ENCODE results near the gene MBTPS1. TPM values are rescaled to one million over a fixed set of nuclear protein-coding genes. Genes with fewer than 3 reads are reported as not detected.

Gene MBTPS1
- total and polyA plus RNA-seq, 10 of the 15 experiments (the other 5 are each of a cell fraction or from before 2014, with no cell fraction given) = 1.3 to 43.9 (median 35.2) TPM

GRCh38 chr16:84004442-84004841 lies 112.3 kb downstream of the MBTPS1 start:
- Histone ChIP-seq H2AFZ (ENCODE audit: control insufficient read depth, low read depth, low read length) (no peak overlapping the region), H3K4me2 (ENCODE audit: control insufficient read depth, insufficient read depth) (no peak overlapping the region), H3K36me3 (ENCODE audit: control insufficient read depth in 2 of 2, insufficient read depth in 2 of 2, low read length in 1 of 2) (no peaks in the 10 kb centered on the region), H3K27ac (ENCODE audit: control insufficient read depth, insufficient read depth) (no peak overlapping the region), H3K27me3 (replicated peaks in 1 of 2; ENCODE audit: control insufficient read depth in 2 of 2, insufficient read depth in 2 of 2, low read length in 1 of 2) (no peaks in the 10 kb centered on the region; a peak in 3 of 4 replicates), H3K4me1 (ENCODE audit: control insufficient read depth, insufficient read depth, low read length) (no peaks in the 10 kb centered on the region), H3K9me3 (replicated peaks; ENCODE audit: control insufficient read depth, insufficient read depth, low read length) (no peaks in the 10 kb centered on the region), H3K9ac (ENCODE audit: control insufficient read depth, insufficient read depth, low read length) (no peak overlapping the region), H3K4me3 (no peak overlapping the region), H3K79me2 (ENCODE audit: control insufficient read depth, insufficient read depth, low read length) (no peaks in the 10 kb centered on the region), H4K20me1 (ENCODE audit: control insufficient read depth, insufficient read depth) (no peaks in the 10 kb centered on the region)
- no TSS peak for BruUV-seq (replicated peaks)
- no peak for DNase-seq (ENCODE audit: low read depth, low spot score)
- WGBS (ENCODE audit: insufficient coverage, insufficient replicate concordance, low lambda C conversion rate, missing lambda C conversion rate) = 32% methylated on average over 7 of the region's 7 CpGs
- no peak for ATAC-seq
- in situ Hi-C loops (cut with MboI) (no loop called here), intact Hi-C loops (cut with micrococcal nuclease; ENCODE audit: unreplicated experiment) (no loop called here)
- CTCF ChIA-PET = no interaction called here
- RAD21 ChIA-PET (ENCODE audit: unreplicated experiment) = no interaction called here
- SMC1A ChIA-PET (ENCODE audit: uncharacterized antibody, unreplicated experiment) = no interaction called here
- no peak for FAIRE-seq
- POLR2A ChIA-PET = no interaction called here
- no peak for TF ChIP-seq STAT1 (conservative IDR thresholded peaks at IDR 0.05)
- no peak for TF ChIP-seq E4F1 (IDR thresholded peaks at IDR 0.05; ENCODE audit: borderline replicate concordance, partially characterized antibody)
- TF ChIP-seq FOXM1 (IDR thresholded peaks at IDR 0.05; ENCODE audit: low read depth, low read length) = no peak
- TF ChIP-seq ZZZ3 (IDR thresholded peaks at IDR 0.05; ENCODE audit: control insufficient read depth, insufficient read length, low read depth) = no peak
- TF ChIP-seq MEF2A (IDR thresholded peaks at IDR 0.05; ENCODE audit: insufficient read depth, low read depth, low read length) = no peak
- TF ChIP-seq GATAD2B (conservative IDR thresholded peaks at IDR 0.05; ENCODE audit: low read depth) = no peak
- no peak for TF ChIP-seq CHD2 (IDR thresholded peaks at IDR 0.05; ENCODE audit: borderline replicate concordance, low read depth, low read length)
- TF ChIP-seq SMAD5 (IDR thresholded peaks at IDR 0.05; ENCODE audit: low read depth) = no peak
- no peak for TF ChIP-seq PAX5 (IDR thresholded peaks at IDR 0.05; ENCODE audit: borderline replicate concordance, low read depth, low read length)
- TF ChIP-seq ATF7 (IDR thresholded peaks at IDR 0.05; ENCODE audit: low read depth) = no peak

Small RNA genes lying within 50 kb of the gene (small RNA-seq; reads per million reads assigned to genes)
- gene RNA5SP432 = 0.12 reads per million

Other genes with a start within 250 kb of the MBTPS1 start
Only the 7 nearest of the 10 such genes appear.
- not detected in 2 replicates for gene NECAB2, start 148.7 kb downstream of the MBTPS1 start, total RNA-seq (2014; rRNA removed)
- not detected in 2 replicates for gene NECAB2, start 148.7 kb downstream of the MBTPS1 start, total RNA-seq (2014; rRNA removed; fragmentation: Illumina TruSeq; extraction: Trizol)
- not detected in 2 replicates for gene NECAB2, start 148.7 kb downstream of the MBTPS1 start, total RNA-seq (2021)
- not detected in 2 replicates for gene NECAB2, start 148.7 kb downstream of the MBTPS1 start, polyA plus RNA-seq (2011; rRNA removed)
- gene NECAB2, start 148.7 kb downstream of the MBTPS1 start, polyA plus RNA-seq (2014; fragmentation: Illumina TruSeq; extraction: Trizol) = not detected in 2 replicates
- not detected for gene NECAB2, start 148.7 kb downstream of the MBTPS1 start, polyA plus RNA-seq (2014; fragmentation: Nextera tagmentation; extraction: Ambion mirVana)
- gene NECAB2, start 148.7 kb downstream of the MBTPS1 start, polyA plus RNA-seq (2014; rRNA removed) = not detected in 2 replicates
- gene NECAB2, start 148.7 kb downstream of the MBTPS1 start, polyA plus RNA-seq (2016; fragmentation: Nextera tagmentation; extraction: Ambion mirVana) = not detected
- not detected in 2 replicates for gene SLC38A8, start 74.1 kb downstream of the MBTPS1 start, total RNA-seq (2014; rRNA removed)
- gene SLC38A8, start 74.1 kb downstream of the MBTPS1 start, total RNA-seq (2014; rRNA removed; fragmentation: Illumina TruSeq; extraction: Trizol) = not detected in 2 replicates
- gene SLC38A8, start 74.1 kb downstream of the MBTPS1 start, total RNA-seq (2021) = not detected in 2 replicates
- gene SLC38A8, start 74.1 kb downstream of the MBTPS1 start, polyA plus RNA-seq (2011; rRNA removed) = not detected in 2 replicates
- gene SLC38A8, start 74.1 kb downstream of the MBTPS1 start, polyA plus RNA-seq (2014; fragmentation: Illumina TruSeq; extraction: Trizol) = not detected in 2 replicates
- gene SLC38A8, start 74.1 kb downstream of the MBTPS1 start, polyA plus RNA-seq (2014; fragmentation: Nextera tagmentation; extraction: Ambion mirVana) = not detected
- gene SLC38A8, start 74.1 kb downstream of the MBTPS1 start, polyA plus RNA-seq (2014; rRNA removed) = not detected in 2 replicates
- not detected for gene SLC38A8, start 74.1 kb downstream of the MBTPS1 start, polyA plus RNA-seq (2016; fragmentation: Nextera tagmentation; extraction: Ambion mirVana)
- 5.5 and 7.8 TPM in 2 replicates for gene HSDL1, start 28.2 kb upstream of the MBTPS1 start, total RNA-seq (2014; rRNA removed)
- gene HSDL1, start 28.2 kb upstream of the MBTPS1 start, total RNA-seq (2014; rRNA removed; fragmentation: Illumina TruSeq; extraction: Trizol) = 5.5 and 5.6 TPM in 2 replicates
- gene HSDL1, start 28.2 kb upstream of the MBTPS1 start, total RNA-seq (2021) = 5.5 and 6.8 TPM in 2 replicates
- 13.4 and 17.4 TPM in 2 replicates for gene HSDL1, start 28.2 kb upstream of the MBTPS1 start, polyA plus RNA-seq (2011; rRNA removed)
- gene HSDL1, start 28.2 kb upstream of the MBTPS1 start, polyA plus RNA-seq (2014; fragmentation: Illumina TruSeq; extraction: Trizol) = 7.0 and 10.6 TPM in 2 replicates
- 1 to 10 TPM; 2.0 to 3.6 TPM for gene HSDL1, start 28.2 kb upstream of the MBTPS1 start, polyA plus RNA-seq (2014; fragmentation: Nextera tagmentation; extraction: Ambion mirVana)
- 5.6 and 7.5 TPM in 2 replicates for gene HSDL1, start 28.2 kb upstream of the MBTPS1 start, polyA plus RNA-seq (2014; rRNA removed)
- 1 to 10 TPM; 4.4 to 5.7 TPM for gene HSDL1, start 28.2 kb upstream of the MBTPS1 start, polyA plus RNA-seq (2016; fragmentation: Nextera tagmentation; extraction: Ambion mirVana)
- gene DNAAF1, start 28.4 kb upstream of the MBTPS1 start, total RNA-seq (2014; rRNA removed) = not detected in 2 replicates
- gene DNAAF1, start 28.4 kb upstream of the MBTPS1 start, total RNA-seq (2014; rRNA removed; fragmentation: Illumina TruSeq; extraction: Trizol) = not detected in 2 replicates
- gene DNAAF1, start 28.4 kb upstream of the MBTPS1 start, total RNA-seq (2021) = not detected in 2 replicates
- gene DNAAF1, start 28.4 kb upstream of the MBTPS1 start, polyA plus RNA-seq (2011; rRNA removed) = not detected in 2 replicates
- 0.04 TPM in 1 of 2 replicates, not detected in the other for gene DNAAF1, start 28.4 kb upstream of the MBTPS1 start, polyA plus RNA-seq (2014; fragmentation: Illumina TruSeq; extraction: Trizol)
- under 1 TPM; 0.02 to 0.11 TPM for gene DNAAF1, start 28.4 kb upstream of the MBTPS1 start, polyA plus RNA-seq (2014; fragmentation: Nextera tagmentation; extraction: Ambion mirVana)
- not detected in 2 replicates for gene DNAAF1, start 28.4 kb upstream of the MBTPS1 start, polyA plus RNA-seq (2014; rRNA removed)
- gene DNAAF1, start 28.4 kb upstream of the MBTPS1 start, polyA plus RNA-seq (2016; fragmentation: Nextera tagmentation; extraction: Ambion mirVana) = under 1 TPM in 1 of 2 experiments, not detected in 1; 0.76 TPM
- gene TAF1C, start 70.1 kb upstream of the MBTPS1 start, total RNA-seq (2014; rRNA removed) = 16.5 and 19.7 TPM in 2 replicates
- 7.2 and 8.9 TPM in 2 replicates for gene TAF1C, start 70.1 kb upstream of the MBTPS1 start, total RNA-seq (2014; rRNA removed; fragmentation: Illumina TruSeq; extraction: Trizol)
- gene TAF1C, start 70.1 kb upstream of the MBTPS1 start, total RNA-seq (2021) = 32.6 and 33.0 TPM in 2 replicates
- gene TAF1C, start 70.1 kb upstream of the MBTPS1 start, polyA plus RNA-seq (2011; rRNA removed) = 5.5 and 8.0 TPM in 2 replicates
- 3.8 and 11.2 TPM in 2 replicates for gene TAF1C, start 70.1 kb upstream of the MBTPS1 start, polyA plus RNA-seq (2014; fragmentation: Illumina TruSeq; extraction: Trizol)
- 1 to 10 TPM in 1 of 2 experiments, under 1 TPM in 1; 0.98 to 2.0 TPM for gene TAF1C, start 70.1 kb upstream of the MBTPS1 start, polyA plus RNA-seq (2014; fragmentation: Nextera tagmentation; extraction: Ambion mirVana)
- 35.1 and 40.1 TPM in 2 replicates for gene TAF1C, start 70.1 kb upstream of the MBTPS1 start, polyA plus RNA-seq (2014; rRNA removed)
- 10 to 100 TPM; 21.7 to 24.9 TPM for gene TAF1C, start 70.1 kb upstream of the MBTPS1 start, polyA plus RNA-seq (2016; fragmentation: Nextera tagmentation; extraction: Ambion mirVana)
- 0.16 TPM in 1 of 2 replicates, not detected in the other for gene ADAD2, start 74.2 kb upstream of the MBTPS1 start, total RNA-seq (2014; rRNA removed)
- not detected in 2 replicates for gene ADAD2, start 74.2 kb upstream of the MBTPS1 start, total RNA-seq (2014; rRNA removed; fragmentation: Illumina TruSeq; extraction: Trizol)
- 0.44 TPM in 1 of 2 replicates, not detected in the other for gene ADAD2, start 74.2 kb upstream of the MBTPS1 start, total RNA-seq (2021)
- not detected in 2 replicates for gene ADAD2, start 74.2 kb upstream of the MBTPS1 start, polyA plus RNA-seq (2011; rRNA removed)
- not detected in 2 replicates for gene ADAD2, start 74.2 kb upstream of the MBTPS1 start, polyA plus RNA-seq (2014; fragmentation: Illumina TruSeq; extraction: Trizol)
- gene ADAD2, start 74.2 kb upstream of the MBTPS1 start, polyA plus RNA-seq (2014; fragmentation: Nextera tagmentation; extraction: Ambion mirVana) = not detected
- gene ADAD2, start 74.2 kb upstream of the MBTPS1 start, polyA plus RNA-seq (2014; rRNA removed) = 0.44 and 0.68 TPM in 2 replicates
- under 1 TPM in 1 of 2 experiments, not detected in 1; 0.51 TPM for gene ADAD2, start 74.2 kb upstream of the MBTPS1 start, polyA plus RNA-seq (2016; fragmentation: Nextera tagmentation; extraction: Ambion mirVana)
- not detected in 2 replicates for gene KCNG4, start 123.1 kb upstream of the MBTPS1 start, total RNA-seq (2014; rRNA removed)
- not detected in 2 replicates for gene KCNG4, start 123.1 kb upstream of the MBTPS1 start, total RNA-seq (2014; rRNA removed; fragmentation: Illumina TruSeq; extraction: Trizol)
- gene KCNG4, start 123.1 kb upstream of the MBTPS1 start, total RNA-seq (2021) = not detected in 2 replicates
- not detected in 2 replicates for gene KCNG4, start 123.1 kb upstream of the MBTPS1 start, polyA plus RNA-seq (2011; rRNA removed)
- gene KCNG4, start 123.1 kb upstream of the MBTPS1 start, polyA plus RNA-seq (2014; fragmentation: Illumina TruSeq; extraction: Trizol) = not detected in 2 replicates
- not detected for gene KCNG4, start 123.1 kb upstream of the MBTPS1 start, polyA plus RNA-seq (2014; fragmentation: Nextera tagmentation; extraction: Ambion mirVana)
- gene KCNG4, start 123.1 kb upstream of the MBTPS1 start, polyA plus RNA-seq (2014; rRNA removed) = not detected in 2 replicates
- gene KCNG4, start 123.1 kb upstream of the MBTPS1 start, polyA plus RNA-seq (2016; fragmentation: Nextera tagmentation; extraction: Ambion mirVana) = not detected

Measured in GM12878 (cell line).